Dedifferentiated amniotic fluid mesenchymal stem cell (primary cell): ENCODE data around the gene IMPA2.
"Not testable (repeated sequence)": the region's sequence is repeated elsewhere in the genome, so short reads cannot be mapped to it uniquely, and the experiment has no call there.

ENCODE experiments used
- DNase-seq: peaks from one replicate; pipeline ENCODE4 v3.0.0-alpha.2; 2016; ENCODE audit errors: extremely low spot score

The IMPA2 gene

GRCh38 chr18:11981192-11981542, at the start of gene IMPA2:
Gene IMPA2 (plus strand): TSS chr18:11981507. CDS start chr18:11981670, 163 bp downstream.
- DNase-seq = no peak

GRCh38 chr18:11932393-11932792, 48.9 kb upstream of the IMPA2 start:
- DNase-seq = no peak

DNA sequence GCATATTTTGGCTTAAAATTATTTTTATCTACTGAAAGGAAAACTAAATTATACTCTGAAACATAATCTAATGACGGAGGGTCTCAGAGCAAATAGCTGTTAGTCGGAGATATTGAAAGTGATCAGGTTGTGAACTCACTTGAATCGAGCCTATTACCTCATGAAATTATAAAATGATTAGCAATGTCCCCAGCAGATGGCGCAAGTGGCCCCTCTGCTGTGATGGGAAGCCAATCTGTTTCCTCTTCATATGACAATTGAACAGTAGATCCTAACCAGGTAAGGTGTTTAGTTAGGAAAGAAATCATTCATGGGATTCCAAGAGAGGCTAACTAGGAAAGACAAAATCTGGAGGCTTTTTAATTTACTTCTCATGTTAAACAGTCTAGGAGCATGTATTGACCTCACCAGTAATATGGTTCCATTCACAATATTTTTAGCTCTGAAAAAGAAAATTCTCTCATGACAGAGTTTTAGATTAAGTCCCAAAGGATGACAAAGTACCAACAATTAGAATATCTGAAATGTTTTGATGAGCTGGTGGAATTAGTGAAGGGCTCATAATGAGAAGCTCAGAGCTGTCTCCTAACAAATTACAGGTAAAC, 43.3 kb upstream of the IMPA2 start:
- DNase-seq = peak; percentile 65

DNA sequence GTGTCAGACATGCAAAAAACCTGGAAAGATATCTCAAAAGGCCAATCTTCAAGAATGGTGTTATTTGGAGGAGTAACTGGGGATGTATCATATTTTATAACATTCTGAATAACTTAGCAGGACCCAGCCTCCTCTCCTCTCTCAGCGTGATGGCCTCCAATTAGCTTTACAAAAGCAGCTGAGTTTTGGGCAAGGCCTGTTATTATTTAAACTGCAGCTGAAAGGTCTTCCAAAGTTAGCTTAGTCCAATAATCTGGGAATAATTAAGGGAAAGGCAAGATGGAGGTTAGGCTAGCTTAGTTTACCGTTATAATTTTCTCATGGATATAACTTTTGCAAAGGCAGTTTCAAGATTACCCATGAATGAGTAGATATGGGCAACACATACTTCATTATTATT, 40.4 kb upstream of the IMPA2 start:
- DNase-seq = no peak

GRCh38 chr18:11943551-11943950, 37.8 kb upstream of the IMPA2 start:
- DNase-seq = no peak

DNA sequence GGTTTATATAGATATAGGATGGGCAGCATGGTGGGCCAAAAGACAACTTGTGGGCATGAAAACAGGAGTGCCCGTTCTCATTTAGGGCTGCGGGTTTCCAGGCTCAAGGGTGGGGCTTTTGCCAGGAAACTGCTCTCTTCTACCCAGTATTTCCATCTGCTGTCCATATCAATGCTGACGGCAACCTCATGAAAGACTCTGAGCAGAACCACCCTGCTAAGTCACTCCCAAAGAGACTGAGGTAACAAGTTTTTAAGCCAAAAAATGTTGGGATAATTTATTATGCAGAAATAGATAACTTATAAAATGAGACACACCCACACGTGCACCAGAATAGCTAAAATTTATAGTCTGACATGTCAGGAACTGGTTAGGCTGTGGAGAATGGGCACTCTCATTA, 37.1 kb upstream of the IMPA2 start:
- DNase-seq = no peak

DNA sequence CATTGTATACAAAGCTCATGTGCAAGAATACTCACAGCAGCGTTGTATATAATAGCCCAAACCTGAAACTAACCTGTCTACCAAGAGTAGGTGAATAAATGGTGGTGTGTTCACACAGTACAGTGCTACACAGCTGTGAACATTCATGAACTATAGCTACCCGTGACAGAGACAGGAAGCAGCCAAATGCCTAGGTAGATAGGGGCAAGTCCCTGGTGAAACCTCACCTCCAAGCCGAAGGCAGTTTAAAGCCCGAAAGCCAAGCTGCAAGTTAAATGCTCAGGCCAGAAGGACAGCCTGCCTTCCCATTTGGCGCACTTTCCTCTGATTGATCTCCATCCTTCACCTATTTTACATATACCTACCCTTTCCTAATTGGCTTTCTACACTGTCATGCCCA, 36.5 kb upstream of the IMPA2 start:
- no peak for DNase-seq

- not testable (repeated sequence) for DNase-seq
Measured at GRCh38 chr18:11945834-11946659, 35.3 kb upstream of the IMPA2 start.

DNA sequence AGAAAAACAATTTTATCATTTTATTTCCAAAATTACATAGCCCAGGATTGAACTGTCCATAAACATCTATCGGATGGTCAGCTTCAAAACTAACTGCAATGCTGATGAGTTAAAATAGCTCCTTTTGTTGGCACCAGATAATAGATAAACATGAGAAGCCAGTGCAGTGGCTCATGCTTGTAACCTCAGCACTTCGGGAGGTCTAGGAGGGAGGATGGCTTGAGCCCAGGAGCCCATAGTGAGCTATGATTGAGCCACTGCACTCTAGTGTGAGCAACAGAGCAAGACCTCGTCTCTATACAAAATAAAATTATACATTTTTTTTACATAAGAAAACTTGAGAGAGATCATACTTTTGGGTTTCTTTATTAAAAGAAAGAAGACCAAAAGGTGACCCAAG, 34.6 kb upstream of the IMPA2 start:
- no peak for DNase-seq

DNA sequence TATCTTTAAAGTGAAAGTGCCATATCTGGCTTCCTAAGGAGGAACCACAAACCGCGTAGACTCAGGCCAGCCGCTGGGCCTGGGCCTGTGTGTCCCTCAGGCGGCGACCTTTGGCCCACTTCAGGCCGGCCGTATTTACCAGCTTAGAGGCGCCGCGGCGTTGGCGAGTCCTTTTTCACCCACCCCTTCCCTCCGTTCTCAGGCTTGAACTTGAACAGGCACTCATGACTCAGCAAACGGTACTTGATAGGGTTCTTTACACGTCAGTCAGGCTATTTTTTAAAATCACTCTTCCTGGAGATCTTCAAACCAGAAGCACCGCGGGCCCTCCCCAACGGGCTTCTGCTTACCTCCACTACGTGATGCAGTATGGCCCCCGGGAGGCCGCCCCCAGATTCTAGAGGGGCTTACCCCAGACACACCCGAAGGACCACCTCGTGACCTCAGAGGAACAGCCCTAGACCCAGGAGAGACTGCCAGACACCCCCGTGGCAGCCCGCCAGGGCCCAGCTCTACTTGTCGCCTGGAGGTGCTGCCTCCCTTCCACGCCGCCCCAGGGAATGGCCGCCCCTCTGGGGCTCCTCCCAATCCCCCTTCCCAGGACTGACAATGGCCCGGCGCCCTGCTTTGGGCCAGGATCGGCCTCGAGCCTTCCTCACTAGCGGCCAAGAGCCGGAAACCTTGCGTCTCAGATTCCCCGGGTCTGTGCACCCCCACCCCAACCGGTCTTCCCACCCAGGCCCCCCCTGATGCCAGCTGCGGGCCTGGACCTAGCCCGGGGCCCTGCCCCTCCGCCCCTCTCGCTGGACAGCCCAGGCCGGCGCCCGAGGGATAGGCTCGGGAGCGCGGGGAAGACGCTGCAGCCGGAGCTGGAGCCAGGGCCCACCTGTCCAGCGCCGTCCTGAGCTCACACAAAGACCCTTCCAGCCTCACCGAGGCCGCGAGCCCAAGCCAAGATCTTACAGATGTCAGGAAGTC, 33.8 kb upstream of the IMPA2 start:
- DNase-seq = peak; percentile 87

DNA sequence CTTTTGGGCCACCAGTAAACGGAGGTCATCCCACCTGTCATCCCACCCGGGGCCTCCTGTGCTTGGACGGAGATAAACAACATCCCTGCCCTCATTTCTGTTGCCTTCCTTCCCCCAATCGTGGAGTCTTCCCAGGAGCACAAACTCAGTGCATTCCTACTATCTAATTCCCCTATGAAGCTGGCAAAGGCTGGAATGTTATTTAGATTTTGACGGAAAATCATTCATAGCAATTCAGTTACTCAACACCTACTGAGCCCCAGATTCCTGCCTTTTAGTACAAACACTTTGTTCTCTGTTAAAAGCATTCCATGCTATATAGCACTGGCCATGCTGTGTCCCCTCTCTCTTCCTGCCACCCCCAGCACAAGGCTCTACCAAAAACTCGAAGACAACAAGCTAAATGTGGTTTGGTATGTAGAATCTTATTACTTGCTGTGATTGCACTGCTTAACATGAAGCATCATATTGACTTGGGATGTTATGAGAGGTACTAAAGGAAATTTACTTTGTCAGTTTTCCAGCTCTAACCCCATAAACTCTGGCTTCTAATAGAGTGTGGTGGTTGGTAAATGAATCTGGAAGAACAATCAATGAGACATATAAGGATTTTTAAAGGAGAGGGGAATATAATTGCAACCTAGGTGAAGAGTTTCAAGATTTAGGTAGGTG, 32.3 kb upstream of the IMPA2 start:
- DNase-seq = no peak

DNA sequence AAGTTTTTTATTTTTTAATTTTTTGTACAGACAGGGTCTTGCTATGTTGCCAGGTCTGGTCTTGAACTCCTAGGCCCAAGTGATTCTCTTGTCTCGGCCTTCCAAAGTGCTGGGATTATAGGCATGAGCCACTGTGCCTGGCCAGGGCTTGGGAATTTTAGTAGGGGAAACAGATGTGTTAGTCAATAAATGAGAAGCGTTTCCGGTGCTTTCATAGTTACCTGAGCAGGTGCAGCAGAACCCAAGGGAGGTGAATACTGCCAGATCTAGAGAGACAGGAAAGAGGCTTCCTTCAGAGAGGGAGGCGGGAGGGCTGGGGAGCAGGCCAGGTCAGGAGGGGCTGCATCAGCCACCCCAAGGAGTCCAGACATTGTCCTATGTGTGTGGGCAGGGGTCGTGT, 30.5 kb upstream of the IMPA2 start:
- DNase-seq = no peak

DNA sequence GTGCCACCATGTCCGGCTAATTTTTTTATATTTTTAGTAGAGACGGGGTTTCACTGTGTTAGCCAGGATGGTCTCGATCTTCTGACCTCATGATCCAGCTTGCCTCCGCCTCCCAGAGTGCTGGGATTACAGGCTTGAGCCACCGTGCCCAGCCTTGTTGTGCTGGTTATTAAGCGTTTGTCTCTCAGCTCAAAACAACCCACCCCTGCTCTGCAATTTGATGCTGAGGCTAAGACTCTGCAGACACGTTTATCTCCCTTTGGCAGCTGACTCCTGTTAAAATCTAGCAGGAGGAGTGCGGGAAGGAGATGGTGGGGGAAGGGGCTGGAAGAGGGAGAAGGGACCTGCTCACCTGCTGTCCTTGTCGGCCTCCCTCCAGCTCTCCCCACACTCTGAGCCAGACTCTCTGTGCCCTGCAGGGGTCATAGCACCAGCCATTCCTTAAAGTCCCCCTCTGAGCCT, 29.9 kb upstream of the IMPA2 start:
- DNase-seq = no peak

- no peak for DNase-seq
Measured at GRCh38 chr18:11953113-11953512, 28.2 kb upstream of the IMPA2 start.

DNA sequence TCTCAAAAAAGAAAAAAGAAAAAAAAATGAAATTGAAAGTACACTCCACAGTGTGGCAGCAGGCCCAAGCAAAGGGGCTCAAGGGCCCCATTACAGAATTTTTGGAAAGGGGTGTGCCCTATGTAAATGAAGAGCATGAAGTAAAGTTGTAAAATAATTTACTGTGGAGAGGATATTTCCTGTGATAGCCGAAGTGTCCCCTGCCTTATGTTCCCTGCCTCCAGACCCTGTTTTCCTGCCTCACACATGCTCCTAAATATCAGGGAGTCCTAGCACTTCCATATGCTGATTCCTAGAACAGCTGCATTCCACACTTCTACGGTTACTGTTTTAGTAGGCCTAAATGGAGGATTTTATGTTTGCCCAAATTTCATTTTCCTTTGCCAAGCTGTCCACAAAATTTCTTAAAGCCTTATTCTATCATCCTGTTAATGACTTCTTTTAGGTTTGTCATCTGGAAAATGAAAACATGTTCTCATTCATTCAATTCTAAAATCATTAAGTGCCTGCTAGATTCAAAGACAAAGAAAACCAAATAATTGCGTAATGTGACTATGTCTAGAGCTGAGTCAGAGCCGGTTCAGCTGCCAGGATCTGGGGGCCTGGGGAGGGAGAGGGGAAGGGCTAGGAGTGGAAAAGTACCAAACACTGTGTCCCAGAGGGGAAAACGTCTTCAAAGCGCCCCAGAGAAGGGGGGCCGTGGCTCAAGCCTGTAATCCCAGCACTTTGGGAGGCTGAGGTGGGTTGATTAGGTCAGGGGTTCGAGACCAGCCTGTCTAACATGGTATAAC, 25.9 kb upstream of the IMPA2 start:
- DNase-seq = peak; percentile 57

GRCh38 chr18:11956371-11957308, 24.7 kb upstream of the IMPA2 start:
- no peak for DNase-seq

DNA sequence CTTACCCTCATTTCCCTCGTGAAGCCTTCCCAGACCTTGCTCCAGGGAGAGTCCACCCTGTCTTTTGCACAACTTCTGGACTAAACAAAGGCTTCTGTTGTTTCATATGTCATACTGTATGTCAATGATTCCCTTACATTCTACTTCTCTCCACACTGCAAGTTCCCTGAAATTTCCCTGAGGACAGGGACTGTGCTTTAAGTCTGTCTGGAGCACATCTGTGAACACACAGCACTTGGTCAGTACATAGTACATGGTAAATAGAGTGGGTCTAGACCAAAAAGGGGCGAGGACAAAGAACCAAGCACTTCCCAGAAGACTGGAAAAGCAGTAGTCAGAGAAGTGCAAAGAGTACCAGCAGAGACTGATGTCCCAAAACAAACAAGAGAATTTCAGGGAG, 23.7 kb upstream of the IMPA2 start:
- no peak for DNase-seq

- DNase-seq = not testable (repeated sequence)
Measured at GRCh38 chr18:11959651-11960050, 21.7 kb upstream of the IMPA2 start.

DNA sequence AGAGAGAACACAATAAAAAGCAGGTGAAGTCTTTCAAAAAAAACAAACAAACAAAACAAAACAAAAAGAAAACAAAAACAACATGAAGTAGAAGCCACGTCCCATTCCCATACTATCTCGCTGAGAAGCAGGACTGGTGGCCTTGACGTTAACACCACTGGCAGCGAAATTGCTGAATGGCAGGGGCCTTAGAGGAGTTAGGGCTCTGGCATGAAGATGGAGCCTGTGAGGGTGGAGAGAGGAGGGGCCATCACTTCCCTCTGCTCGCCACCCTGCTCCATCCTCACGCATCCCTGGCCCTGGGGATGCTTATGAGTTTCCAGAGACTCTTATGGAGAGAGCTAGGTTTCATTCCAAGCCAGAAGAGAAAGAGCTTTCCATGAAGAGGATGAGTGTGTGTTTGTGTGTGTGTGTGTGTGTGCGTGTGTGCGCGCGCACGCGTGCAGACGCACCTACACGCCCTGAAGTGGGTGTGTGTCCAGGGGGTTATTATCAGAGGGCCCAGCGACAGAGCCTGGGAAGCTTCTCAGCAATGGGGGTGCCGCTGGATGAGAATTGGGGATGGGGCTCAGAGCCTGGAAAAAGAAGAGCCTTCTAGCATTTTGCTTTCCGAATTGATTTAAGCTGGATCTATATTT, 20.4 kb upstream of the IMPA2 start:
- no peak for DNase-seq
